ENCODE results near the gene RASA2. TPM values are rescaled to one million over a fixed set of nuclear protein-coding genes. Genes with fewer than 3 reads are reported as not detected.

Gene RASA2
- total RNA-seq, 1 donor, result 21.7 TPM

- Histone ChIP-seq H2AFZ (ENCODE audit: low read length) (no peak overlapping the region), H3K27ac (ENCODE audit: low read depth, low read length) (peak overlapping the region; percentile 73), H3K79me2 (ENCODE audit: insufficient read depth, low read length) (no peaks in the 10 kb centered on the region), H3K27me3 (ENCODE audit: insufficient read depth, low read length) (no peaks in the 10 kb centered on the region), H3K4me1 (ENCODE audit: insufficient read depth, low read length) (peaks cover 41% of the 10 kb centered on the region), H4K20me1 (ENCODE audit: insufficient read depth, low read length) (no peaks in the 10 kb centered on the region), H3K4me3 (ENCODE audit: insufficient read depth, low read length) (no peak overlapping the region), H3K36me3 (ENCODE audit: insufficient read depth, low read length) (peaks cover 4% of the 10 kb centered on the region), H3K4me2 (ENCODE audit: insufficient read depth, low read length) (peak overlapping the region; percentile 2), H3K9me3 (ENCODE audit: low read depth, low read length) (no peaks in the 10 kb centered on the region)
- TF ChIP-seq CTCF (IDR thresholded peaks at IDR 0.05; ENCODE audit: extremely low read depth, low read depth, low read length), result no peak
- no peak for DNase-seq (ENCODE audit: insufficient read length, low spot score, missing footprints)
These were observed 32.8 kb upstream of the RASA2 start for GRCh38 chr3:141454054-141454453.

DNA sequence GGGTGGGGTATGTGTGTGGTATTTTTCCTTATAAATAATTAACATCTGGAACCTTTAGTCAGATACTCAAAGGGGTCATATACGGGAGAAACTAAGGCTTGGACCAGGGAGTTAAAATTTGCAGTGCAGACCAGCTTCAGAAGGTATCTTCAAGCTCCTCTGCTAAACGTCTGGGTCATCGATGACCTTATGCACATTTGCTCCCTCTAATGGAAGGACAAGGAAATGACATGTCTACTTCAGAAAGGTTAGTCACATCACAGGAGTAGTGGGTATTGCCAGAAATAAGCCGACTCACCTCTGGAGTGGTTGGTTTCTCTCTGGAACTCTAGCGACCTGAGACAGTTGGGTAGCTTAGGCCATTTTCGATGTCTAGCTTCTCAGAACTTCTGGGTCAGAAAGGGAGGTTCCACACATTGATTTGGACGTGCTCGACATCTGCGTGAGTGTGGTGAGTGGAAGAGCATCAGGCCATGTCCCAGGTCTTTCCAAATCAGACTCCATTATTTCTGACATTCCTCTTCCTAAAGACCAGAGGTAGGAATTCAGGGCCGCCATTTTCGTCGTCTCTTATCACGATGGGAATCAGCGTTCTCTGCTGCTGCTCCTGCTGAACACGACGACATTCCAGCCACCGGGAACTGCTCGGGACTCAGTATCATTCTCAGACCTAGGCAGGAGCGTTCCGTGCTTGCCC is 31.8 kb upstream of the RASA2 start:
- Histone ChIP-seq H3K4me3 (ENCODE audit: insufficient read depth, low read length) (no peak overlapping the region), H3K4me2 (ENCODE audit: insufficient read depth, low read length) (peak overlapping the region; percentile 2), H3K79me2 (ENCODE audit: insufficient read depth, low read length) (no peaks in the 10 kb centered on the region), H3K4me1 (ENCODE audit: insufficient read depth, low read length) (peaks cover 36% of the 10 kb centered on the region), H3K27me3 (ENCODE audit: insufficient read depth, low read length) (no peaks in the 10 kb centered on the region), H2AFZ (ENCODE audit: low read length) (no peak overlapping the region), H3K36me3 (ENCODE audit: insufficient read depth, low read length) (no peaks in the 10 kb centered on the region), H3K9me3 (ENCODE audit: low read depth, low read length) (no peaks in the 10 kb centered on the region), H3K27ac (ENCODE audit: low read depth, low read length) (peak overlapping the region; percentile 73), H4K20me1 (ENCODE audit: insufficient read depth, low read length) (no peaks in the 10 kb centered on the region)
- peak; percentile 73 for TF ChIP-seq CTCF (IDR thresholded peaks at IDR 0.05; ENCODE audit: extremely low read depth, low read depth, low read length)
- peak; percentile 83 for DNase-seq (ENCODE audit: insufficient read length, low spot score, missing footprints)

- Histone ChIP-seq H3K4me1 (ENCODE audit: insufficient read depth, low read length) (peaks cover 35% of the 10 kb centered on the region), H3K27me3 (ENCODE audit: insufficient read depth, low read length) (no peaks in the 10 kb centered on the region), H3K4me3 (ENCODE audit: insufficient read depth, low read length) (no peak overlapping the region), H3K9me3 (ENCODE audit: low read depth, low read length) (no peaks in the 10 kb centered on the region), H3K79me2 (ENCODE audit: insufficient read depth, low read length) (no peaks in the 10 kb centered on the region), H3K36me3 (ENCODE audit: insufficient read depth, low read length) (no peaks in the 10 kb centered on the region), H2AFZ (ENCODE audit: low read length) (peak overlapping the region; percentile 8), H3K27ac (ENCODE audit: low read depth, low read length) (peak overlapping the region; percentile 47), H4K20me1 (ENCODE audit: insufficient read depth, low read length) (no peaks in the 10 kb centered on the region), H3K4me2 (ENCODE audit: insufficient read depth, low read length) (no peak overlapping the region)
- DNase-seq (ENCODE audit: insufficient read length, low spot score, missing footprints), result no peak
- TF ChIP-seq CTCF (IDR thresholded peaks at IDR 0.05; ENCODE audit: extremely low read depth, low read depth, low read length), result no peak
These were observed 31.1 kb upstream of the RASA2 start for GRCh38 chr3:141455603-141456300.

GRCh38 chr3:141456301-141456625 is 30.6 kb upstream of the RASA2 start:
- peak overlapping the region; percentile 8 for H2AFZ ChIP-seq (ENCODE audit: low read length)

More at GRCh38 chr3:141456301-141456625, 30.6 kb upstream of the RASA2 start:
- Histone ChIP-seq H4K20me1 (ENCODE audit: insufficient read depth, low read length) (no peaks in the 10 kb centered on the region), H3K36me3 (ENCODE audit: insufficient read depth, low read length) (no peaks in the 10 kb centered on the region), H3K9me3 (ENCODE audit: low read depth, low read length) (no peaks in the 10 kb centered on the region), H3K79me2 (ENCODE audit: insufficient read depth, low read length) (no peaks in the 10 kb centered on the region), H3K4me2 (ENCODE audit: insufficient read depth, low read length) (no peak overlapping the region), H3K4me3 (ENCODE audit: insufficient read depth, low read length) (no peak overlapping the region), H3K4me1 (ENCODE audit: insufficient read depth, low read length) (peaks cover 32% of the 10 kb centered on the region), H3K27ac (ENCODE audit: low read depth, low read length) (peak overlapping the region; percentile 47), H3K27me3 (ENCODE audit: insufficient read depth, low read length) (no peaks in the 10 kb centered on the region)
- no peak for TF ChIP-seq CTCF (IDR thresholded peaks at IDR 0.05; ENCODE audit: extremely low read depth, low read depth, low read length)
- no peak for DNase-seq (ENCODE audit: insufficient read length, low spot score, missing footprints)
